C4-2B (cell line): ENCODE results near the gene IGFBP6.

Source experiments
- CTCF ChIP-seq: fragments of 450-650 bp; conservative IDR thresholded peaks from 2 replicates; pipeline ENCODE4 v1.5.1; 2017; ENCODE audit warnings: mild to moderate bottlenecking
- ZFX ChIP-seq: fragments of 450-650 bp; IDR thresholded peaks from 2 replicates; pipeline ENCODE4 v1.6.1; 2017

- TF ChIP-seq CTCF (no peak), ZFX (no peak)
These were observed 28.5 kb upstream of the IGFBP6 start for GRCh38 chr12:53068811-53069585.
